GM19023 (cell line): ENCODE results near the gene SBNO1.
"Not testable (repeated sequence)": the region's sequence is repeated elsewhere in the genome, so short reads cannot be mapped to it uniquely, and the experiment has no call there.

Experiments used
- ATAC-seq: cut with Tn5 transposase; IDR thresholded peaks from one replicate; pipeline ENCODE4 v1.9.1; 2021; ENCODE audit warnings: mild to moderate bottlenecking, moderate library complexity; ENCODE audit not compliant: unreplicated experiment

SBNO1 gene

DNA sequence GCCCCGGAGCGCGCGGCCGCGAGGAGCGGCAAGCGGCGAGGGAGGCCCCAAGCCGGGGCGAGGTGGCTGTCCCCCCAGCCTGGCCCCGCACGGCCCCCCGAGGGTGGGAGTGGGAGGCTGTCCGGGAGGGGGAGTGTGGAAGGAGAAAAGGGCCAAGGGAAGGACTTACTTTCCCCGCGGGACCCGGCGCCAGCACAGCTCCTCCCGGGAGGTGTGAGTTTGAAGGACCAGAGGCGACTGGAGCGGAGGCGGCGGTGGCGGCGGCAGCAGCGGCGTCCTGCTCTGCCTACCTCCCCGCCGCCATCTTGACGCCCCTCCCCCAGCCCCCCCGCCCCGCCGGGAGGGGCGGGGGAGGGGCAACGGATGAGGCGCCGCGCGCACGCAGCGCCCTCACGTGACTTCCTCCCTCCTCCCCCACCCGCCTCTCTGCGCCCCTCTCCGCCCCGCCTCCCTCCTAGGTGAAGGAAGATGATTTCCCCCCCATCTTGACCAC is at the start of gene SBNO1:
Gene SBNO1 (minus strand): TSS at position 316 of the 493 bp plus-strand sequence. CDS start 14,406 bp downstream, outside the sequence.
- peak; percentile 41 for ATAC-seq

DNA sequence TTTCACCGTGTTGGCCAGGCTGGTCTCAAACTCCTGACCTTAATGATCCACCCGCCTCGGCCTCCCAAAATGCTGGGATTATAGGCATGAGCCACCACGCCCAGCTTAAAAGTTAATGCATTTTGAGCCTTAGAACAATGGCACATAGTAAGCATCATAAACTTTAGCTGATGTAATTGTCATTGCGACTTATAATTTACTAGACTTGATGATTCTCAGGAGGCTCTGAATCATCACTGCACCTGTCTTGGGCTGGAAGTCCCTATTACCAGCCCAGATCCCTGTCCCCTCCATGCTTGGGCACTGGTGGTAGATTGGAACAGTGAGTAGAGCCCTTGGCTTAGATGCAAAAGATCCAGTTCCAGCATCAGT is 45.4 kb upstream of the SBNO1 start:
- ATAC-seq, result no peak

DNA sequence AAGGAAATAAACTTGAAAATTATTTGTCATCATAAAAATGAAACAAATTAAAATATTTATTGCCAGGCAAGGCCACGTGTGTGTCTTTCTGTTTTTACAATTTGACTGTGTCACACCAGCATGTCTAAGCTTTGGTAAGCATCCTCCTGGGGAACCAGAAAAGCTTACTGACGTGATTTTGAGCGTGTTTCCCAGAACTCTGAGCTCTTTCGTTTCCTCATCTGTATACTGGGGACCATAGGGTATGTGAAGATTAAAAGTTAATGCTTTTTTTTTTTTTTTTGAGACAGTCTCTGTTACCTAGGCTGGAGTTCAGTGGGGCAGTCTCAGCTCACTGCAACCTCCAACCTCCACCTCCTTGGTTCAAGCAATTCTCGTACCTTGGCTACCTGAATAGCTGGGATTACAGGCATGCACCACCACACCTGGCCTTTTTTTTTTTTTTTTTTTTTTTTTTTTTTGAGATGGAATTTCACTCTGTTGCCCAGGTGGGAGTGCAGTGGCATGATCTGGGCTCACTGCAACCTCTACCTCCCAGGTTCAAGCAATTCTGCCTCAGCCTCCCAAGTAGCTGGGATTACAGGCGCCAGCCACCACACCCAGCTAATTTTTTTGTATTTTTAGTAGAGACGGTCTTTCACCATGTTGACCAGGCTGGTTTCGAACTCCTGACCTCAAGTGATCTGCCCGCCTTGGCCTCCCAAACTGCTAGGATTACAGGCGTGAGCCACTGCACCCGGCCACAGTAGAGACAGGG is 44.8 kb upstream of the SBNO1 start:
- not testable (repeated sequence) for ATAC-seq

DNA sequence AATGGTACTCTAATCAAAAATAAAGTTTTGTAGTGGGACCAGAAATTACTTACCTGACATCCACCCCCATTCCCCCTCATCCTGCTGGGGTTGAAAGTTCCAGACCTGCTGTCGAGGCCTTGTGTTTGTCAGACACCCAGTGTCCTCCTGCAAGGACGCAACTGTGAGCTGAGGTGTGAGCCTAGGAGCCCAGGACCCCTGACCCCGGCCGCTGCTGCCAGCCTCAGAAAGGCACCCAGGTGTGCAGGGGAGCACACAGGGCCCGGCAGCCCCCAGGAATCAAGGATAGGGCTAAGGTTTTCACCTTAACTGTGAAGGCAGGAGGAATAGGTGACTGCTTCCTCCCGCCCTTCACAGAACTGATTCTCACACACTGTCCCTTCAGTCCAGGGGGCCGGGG is 44.0 kb upstream of the SBNO1 start:
- not testable (repeated sequence) for ATAC-seq

DNA sequence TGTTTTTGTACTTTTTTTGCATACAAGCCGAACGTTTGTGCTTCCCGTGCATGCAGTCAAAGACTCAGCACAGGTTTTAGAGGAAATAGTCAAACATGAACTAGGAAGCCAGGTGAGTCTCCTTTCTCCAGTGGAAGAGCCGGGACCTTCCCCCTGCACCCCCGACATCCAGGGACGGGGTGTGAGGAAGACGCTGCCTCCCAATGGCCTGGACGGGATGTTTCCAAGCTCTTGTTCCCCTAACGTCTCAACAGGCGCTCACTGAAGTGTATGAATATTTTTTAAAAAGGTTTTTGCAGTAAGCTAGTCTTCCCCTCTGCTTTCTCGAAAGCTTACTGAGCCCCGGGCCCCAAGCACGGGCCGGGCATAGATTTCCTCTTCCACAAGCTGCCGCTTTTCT is 43.3 kb upstream of the SBNO1 start:
- not testable (repeated sequence) for ATAC-seq

DNA sequence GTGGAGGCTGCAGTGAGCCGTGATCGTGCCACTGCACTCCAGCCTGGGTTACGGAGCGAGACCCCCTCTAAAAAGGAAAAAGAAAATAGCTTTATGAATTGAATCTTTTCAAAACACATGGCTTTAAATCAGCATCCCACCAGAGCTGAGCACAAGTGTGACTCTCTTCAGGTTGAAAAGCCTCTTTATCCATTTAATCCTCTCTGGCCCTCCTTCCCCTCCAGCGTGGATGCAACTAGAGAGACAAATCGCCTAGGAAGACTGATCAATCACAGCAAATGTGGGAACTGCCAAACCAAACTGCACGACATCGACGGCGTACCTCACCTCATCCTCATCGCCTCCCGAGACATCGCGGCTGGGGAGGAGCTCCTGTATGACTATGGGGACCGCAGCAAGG is 42.6 kb upstream of the SBNO1 start:
- ATAC-seq, result not testable (repeated sequence)

DNA sequence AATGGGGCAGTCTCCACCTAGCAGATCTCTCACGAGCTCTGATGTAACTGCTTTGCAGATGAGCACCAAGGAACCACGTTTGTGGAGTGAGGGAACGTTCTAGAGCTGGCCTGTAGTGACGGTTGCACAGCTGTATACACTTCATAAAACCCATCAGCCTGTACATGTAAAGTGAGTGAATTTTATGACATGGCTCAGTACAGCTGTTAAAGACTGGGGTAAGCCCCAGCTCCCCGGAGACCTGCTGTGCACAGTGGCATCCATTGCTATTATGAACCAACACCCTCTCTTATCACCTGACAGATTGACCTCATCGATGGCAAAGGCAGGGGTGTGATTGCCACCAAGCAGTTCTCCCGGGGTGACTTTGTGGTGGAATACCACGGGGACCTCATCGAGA is 39.9 kb upstream of the SBNO1 start:
- ATAC-seq, result no peak

DNA sequence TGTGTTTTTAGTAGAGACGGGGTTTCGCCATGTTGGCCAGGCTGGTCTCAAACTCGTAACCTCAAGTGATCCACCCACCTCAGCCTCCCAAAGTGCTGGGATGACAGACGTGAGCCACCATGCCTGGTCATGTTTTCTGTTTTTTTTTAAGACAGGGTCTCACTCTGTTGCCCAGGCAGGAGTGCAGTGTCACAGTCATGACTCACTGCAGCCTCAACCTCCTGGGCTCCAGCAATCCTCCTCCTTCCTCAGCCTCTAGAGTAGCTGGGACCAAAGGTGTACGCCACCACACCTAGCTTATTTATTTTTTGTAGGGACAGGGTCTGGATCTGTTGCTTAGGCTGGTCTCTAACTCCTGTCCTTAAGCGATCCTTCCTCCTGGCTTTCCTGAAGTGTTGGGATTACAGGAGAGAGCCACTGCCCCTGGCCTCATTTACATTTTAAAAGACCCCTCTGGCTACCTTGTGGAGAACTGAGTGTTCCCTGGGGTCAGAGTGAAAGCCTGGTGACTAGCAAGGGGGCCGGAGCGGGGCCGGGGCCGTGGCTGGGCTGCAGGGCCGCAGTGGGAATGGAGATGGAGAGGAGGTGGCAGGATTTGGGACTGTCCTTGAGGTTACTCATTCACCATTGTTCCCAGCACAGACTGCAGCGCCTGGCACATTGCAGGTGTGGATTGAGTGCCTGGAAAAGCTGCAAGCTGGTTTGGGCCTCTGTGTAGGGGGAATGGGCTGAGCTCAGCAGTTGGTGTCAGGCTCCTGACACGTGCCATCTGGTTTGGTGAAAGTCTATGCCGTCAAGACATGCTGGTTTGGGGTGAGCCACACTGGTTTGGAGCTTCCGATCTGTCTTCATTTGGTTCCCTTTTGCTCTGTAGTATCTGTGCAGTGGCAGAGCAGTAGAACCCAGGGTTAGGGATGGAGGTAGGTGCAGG is 37.4 kb upstream of the SBNO1 start:
- no peak for ATAC-seq

DNA sequence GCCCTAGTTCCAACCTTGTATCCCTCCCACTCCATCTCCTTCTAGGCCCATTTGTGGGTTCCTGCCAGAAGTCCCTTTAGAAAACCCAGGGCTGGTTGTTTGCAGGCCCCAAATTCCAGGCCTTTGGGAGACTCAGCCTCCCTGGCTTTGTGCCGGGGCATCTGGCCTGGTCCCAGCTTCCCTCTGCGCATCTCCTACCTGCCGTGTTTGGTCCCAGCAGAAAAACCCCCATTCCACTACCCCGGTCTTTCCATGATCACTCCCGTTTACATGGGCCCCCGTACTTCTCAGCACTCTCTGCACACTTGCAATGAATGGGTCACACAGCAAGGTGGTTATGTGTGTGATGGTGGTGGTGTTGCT is 34.6 kb upstream of the SBNO1 start:
- ATAC-seq, result no peak

DNA sequence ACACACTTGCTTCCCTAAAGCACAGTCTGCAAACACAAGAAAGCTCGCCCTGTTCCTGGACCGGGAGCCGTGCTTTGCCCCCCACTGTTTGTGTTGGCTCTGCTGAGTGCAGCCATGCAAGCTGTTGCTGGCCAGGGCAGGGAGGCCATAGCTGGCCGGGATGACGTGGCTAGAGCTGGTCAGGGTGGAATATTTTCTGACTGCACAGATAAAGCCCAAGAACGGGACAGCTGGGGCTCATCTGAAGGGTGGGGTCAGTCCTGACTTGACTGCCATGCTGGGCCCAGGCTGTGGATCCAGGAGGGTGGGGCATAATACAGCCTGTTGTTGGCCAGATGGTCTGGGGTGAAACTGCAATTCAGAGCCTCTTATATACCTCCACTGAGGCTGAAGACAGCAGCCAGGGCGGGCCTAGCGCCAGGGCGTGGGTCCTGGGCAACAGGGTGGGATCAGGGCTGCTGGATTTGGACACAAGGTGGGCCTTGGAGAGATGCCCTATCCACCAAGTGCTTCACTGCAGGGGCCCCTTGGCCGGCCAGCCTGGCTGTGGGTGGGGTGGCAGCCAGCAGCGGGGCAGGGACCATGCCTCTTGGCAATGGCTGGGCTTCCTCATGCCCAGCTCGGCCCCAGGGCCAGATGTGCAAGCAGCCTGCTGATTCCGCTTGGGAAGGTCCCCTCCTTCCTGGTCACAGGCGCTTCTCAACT is 34.1 kb upstream of the SBNO1 start:
- no peak for ATAC-seq

DNA sequence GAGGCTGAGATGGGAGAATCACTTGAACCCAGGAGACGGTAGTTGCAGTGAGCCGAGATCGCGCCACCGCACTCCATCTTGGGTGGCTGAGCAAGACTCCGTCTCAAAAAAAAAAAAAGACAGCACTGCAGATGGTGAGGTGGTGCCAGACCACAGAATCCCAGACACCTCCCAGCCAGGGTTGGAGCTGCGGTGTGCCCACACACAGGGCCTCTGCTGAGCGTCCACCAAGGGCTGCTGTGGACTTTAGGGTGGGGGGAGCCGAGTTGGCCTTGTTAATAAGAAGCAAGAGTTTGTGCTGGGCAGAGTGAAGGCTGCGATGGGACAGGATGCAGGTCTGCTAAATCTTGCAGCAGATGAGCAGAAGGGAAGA is 33.5 kb upstream of the SBNO1 start:
- ATAC-seq, result no peak

DNA sequence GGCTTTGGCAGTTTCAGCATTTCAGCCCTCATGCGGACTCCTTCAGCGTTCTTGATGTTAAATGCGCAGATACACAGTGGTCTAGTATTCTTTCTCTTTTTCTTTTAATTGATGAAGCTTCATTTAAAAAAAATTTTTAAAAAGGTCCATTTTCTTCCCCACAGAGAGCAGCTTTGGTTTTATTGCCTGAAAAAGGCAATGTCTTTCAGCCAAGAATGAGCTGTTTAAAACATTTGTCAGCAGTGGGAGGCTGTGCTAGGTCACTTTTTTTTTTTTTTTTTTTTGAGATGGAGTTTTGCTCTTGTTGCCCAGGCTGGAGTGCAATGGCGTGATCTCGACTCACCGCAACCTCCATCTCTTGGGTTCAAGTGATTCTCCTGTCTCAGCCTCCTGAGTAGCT is 32.8 kb upstream of the SBNO1 start:
- ATAC-seq, result no peak

DNA sequence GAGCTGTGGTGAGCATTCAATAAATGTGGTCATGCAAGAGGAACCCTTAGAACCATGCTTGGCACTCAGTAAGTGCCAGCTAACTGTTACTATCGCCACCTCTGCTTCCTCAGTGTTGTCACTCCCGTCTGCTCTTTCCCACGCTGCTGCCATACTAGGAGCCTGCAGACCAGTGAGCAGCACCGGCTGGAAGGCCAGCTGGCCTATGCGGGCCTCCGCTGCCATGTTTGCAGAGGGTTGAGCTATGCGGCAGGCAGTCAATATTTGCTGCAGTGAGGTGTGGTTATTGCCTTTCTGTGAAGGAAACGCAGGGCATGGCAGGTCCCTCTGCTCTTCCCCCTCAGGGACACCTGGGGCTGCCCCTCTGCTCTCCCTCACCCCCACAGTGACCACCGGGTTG is 32.3 kb upstream of the SBNO1 start:
- ATAC-seq, result no peak

DNA sequence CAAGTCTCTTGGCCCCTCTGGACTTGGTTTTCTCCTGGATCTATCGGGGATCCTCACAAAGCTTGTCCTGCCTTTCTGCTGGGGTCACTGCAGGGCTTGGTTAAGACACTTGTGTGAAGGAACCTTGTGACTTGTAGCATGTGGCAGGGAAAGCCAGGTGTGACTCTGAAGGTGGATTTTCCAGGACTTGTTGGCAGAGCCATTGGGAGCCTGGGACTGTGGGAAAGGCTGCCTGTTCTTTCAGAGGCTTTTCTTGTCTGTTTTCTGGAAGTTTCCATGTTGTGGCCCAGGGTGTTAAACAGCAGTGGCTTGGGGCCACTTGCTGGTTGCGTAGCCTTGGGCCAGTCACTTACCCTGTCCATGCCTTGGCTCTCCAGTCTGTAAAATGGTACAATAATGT is 31.9 kb upstream of the SBNO1 start:
- no peak for ATAC-seq

DNA sequence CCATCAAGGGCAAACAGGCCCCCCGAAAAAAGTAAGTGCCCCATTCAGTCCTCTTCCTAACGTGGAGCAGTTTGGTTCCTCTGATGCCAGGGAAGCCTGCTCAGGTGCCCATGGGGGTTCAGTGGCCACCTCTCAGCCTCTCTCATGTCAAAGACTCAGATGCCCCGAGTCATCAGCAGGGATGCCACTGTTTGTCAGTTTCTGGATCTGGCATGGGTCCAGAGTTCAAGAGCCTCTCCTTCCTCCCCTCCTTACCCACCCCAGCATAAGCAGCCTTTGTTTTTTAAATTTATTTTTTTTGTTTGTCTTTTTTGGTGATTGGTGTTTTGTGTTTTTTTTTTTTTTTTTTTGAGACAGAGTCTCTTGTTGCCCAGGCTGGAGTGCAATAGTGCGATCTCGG is 30.6 kb upstream of the SBNO1 start:
- no peak for ATAC-seq

DNA sequence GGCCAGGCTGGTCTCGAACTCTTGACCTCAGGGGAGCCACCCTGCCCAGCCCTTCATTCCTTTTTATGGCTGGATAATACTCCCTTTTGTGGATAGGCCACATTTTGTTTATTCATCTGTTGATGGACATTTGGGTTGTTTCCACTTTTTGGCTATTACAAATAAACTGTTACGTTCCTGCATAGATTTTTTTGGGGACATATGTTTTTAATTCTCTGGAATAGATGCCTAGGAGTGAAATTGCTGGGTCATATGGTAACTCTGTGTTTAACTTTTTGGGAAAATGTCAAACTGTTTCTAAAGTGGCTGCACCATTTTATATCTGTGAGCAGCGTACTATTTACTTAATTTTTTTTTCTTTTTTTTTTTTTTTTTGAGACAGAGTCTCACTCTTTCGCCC is 29.1 kb upstream of the SBNO1 start:
- ATAC-seq, result no peak

DNA sequence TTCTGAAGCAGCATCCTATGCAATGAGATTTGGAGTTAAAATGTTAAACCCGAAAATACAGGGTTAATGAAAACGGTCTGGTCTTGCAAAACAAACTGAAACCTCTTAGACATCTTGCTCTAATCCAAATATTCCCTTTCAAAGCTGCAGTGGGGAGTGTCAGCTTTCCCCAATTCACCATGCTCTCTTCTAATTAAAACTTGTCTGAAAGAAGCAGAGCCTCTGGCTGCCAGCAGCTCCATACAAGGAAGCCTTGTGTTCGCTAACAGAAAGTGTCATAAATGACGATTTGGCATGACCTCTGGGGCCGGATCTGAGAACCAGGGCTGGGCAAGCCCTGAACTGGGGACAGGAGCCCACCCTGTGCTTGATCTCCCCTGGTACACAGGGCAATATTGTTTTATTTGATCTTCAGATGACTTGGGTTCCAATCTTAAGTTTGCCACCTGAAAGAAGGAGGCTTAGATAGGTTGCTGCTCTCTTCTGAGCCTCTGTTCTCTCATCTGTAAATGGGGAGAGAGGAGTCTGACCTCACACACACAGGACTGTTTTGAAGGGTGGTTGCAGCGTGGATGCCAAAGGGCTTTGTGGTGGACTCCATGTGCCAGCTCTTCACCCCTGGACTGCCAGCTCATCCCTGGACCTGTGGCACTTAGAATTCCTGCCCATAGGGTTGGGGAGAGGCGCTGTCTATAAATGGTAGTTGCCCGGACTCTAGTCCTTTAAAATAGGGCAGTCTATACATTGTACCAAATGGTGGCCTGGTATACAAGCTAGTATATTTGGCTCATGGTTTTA is 27.1 kb upstream of the SBNO1 start:
- no peak for ATAC-seq

DNA sequence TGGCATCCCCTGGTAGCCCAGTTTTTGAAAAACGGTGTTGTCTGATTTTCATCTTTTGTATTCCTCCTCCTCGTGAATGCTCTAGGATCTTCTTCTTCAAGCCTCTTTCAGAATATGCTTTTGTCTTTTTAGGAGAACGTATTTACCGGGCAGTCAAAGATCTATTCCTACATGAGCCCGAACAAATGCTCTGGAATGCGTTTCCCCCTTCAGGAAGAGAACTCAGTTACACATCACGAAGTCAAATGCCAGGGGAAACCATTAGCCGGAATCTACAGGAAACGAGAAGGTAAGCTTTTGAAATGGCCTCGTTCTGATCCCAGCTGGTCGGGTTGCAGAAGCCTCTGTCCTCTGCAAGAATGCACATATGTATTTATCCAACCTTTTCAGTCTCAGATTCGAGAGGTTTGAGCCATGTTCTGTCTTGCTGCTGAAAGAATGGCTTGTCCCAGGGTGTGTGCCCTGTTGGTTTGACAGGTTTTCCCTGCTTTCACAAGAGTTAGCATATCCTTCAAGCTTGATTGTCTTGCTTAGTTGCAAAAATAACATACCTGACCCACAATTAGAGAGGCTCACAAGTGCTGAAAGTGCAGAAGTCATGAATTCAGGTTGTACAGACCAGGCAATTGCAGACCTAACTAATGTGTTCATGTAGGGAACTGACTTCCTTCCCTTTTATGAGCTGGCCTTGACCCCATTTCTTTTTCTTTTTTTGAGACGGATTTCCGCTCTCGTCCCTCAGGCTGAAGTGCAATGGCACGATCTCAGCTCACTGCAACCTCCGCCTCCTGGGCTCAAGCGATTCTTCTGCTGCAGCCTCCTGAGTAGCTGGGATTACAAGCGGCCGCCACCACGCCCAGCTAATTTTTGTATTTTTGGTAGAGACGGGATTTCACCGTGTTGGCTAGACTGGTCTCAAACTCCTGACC is 26.1 kb upstream of the SBNO1 start:
- ATAC-seq, result no peak

DNA sequence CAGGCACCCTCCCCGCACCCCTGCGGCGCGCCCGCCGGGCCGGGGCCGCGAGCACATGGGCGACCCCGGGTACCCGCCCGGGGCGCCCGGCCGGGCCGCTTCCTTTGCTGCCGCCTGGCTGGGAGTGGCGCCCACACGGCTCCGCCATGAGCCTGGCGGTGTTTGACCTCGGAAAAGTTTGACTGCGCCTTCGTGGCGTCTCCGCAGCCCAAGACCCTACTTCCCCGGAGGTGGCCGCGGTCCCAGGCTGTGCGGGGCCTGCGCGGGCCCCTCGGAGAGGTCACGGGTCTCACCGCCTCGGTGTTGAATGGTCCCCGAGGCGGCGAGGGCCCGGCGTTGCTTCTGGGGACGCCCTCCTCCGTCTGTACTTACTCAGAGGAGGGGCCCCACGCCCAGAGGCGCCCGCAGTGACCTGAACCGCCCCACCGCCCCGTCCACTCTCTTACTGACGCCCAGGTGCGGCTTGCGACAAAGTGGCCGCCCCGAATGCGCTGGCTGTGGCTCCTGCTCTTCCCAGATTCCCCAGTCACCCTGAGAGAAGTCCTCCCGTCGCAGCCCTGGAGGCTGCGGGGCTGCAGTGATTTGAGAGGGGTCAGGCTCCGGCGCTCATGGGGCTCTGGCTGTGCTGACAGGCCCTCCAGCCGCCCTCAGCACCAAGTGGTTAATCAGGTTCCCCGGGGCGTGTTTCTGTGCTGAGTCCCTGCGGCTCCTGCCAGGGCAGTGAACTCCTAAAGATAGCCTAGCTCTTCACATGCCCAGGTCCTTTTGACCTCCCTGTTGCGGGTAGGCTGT is 25.1 kb upstream of the SBNO1 start:
- ATAC-seq, result peak; percentile 34
